HG02571 (cell line): Measurements from ENCODE around the gene KIAA1614.

ENCODE experiments used
- ATAC-seq: cut with Tn5 transposase; IDR thresholded peaks from one replicate; pipeline ENCODE4 v1.9.1; 2021; ENCODE audit warnings: mild to moderate bottlenecking, moderate library complexity; ENCODE audit not compliant: unreplicated experiment

KIAA1614 gene

GRCh38 chr1:180981596-180982387 is 69.1 kb downstream of the KIAA1614 start:
- peak; percentile 64 for ATAC-seq

DNA sequence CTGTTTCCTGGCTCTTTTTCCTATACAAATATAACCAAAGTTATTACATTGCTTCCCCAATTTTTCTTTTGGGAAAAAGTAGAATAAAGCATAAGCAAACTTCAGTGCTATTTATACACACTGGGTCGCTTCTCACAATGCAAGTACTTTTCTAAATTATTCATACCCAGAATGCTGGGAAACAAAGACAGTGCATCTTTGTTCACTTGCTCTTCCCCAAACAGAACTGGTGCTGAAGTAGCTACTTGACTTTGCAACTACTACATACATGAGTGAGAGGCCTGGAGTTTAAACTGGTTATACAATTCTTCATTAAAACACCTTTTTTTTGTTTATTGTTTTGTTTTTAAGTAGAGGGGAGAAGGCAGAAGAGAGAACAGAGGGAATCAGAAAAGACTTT is 69.7 kb downstream of the KIAA1614 start:
- no peak for ATAC-seq

- ATAC-seq: no peak
Observed at GRCh38 chr1:180988253-180988752, 75.6 kb downstream of the KIAA1614 start.

DNA sequence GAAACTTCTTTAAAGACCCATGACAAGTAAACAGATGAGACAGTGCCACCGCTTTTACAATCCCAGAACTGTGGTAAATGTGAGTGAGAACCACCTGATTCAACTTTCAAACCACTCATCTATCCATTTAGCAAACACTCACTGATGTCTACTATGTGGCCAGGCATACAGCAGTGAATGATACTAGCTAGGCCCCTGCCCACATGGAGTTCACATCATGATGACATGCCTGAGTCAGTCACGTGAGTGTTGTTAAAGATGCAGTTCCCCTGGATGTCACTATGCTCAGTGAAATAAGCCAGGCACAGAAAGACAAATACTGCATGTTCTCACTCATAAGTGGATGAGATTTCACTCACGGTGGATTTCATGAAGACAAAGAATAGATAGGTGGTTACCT is 81.6 kb downstream of the KIAA1614 start:
- no peak for ATAC-seq

- ATAC-seq: no peak
Observed at GRCh38 chr1:180997843-180998504, 85.3 kb downstream of the KIAA1614 start.
